HepG2 (cell line): Measurements from ENCODE around the gene U2AF1L4. TPM values are rescaled to one million over a fixed set of nuclear protein-coding genes. Genes with fewer than 3 reads are reported as not detected.

ENCODE experiments used
- BRF2 ChIP-seq: sonication (generic); formaldehyde crosslinking; IDR thresholded peaks from 2 replicates; pipeline ENCODE4 v1.8.1; 2022; ENCODE audit warnings: mild to moderate bottlenecking, missing genetic modification reagents
- CREB1 ChIP-seq, 2 experiments: fragments of 450-650 bp in 1 of 2; IDR thresholded peaks; 2 replicates each; pipeline ENCODE4 v1.6.1; 2016 to 2017; ENCODE audit warnings: control low read depth in 1 of 2, mild to moderate bottlenecking in 1 of 2, missing compliant biosample characterization in 1 of 2, missing genetic modification characterization in 1 of 2
- CSRNP2 ChIP-seq: sonication (generic); formaldehyde crosslinking; conservative IDR thresholded peaks from 2 replicates; pipeline ENCODE4 v1.8.0; 2022; ENCODE audit warnings: low read depth, missing genetic modification reagents
- FOXK2 ChIP-seq: fragments of 450-650 bp; IDR thresholded peaks from 2 replicates; pipeline ENCODE4 v1.6.1; 2016
- HNRNPLL ChIP-seq: fragments of 200-400 bp; formaldehyde crosslinking; IDR thresholded peaks from 2 replicates; pipeline ENCODE4 v1.6.1; 2017; ENCODE audit warnings: mild to moderate bottlenecking, low read depth, low read length; ENCODE audit not compliant: poor library complexity, severe bottlenecking
- KAT7 ChIP-seq: IDR thresholded peaks from 2 replicates; pipeline ENCODE4 v1.6.1; 2018; ENCODE audit warnings: borderline replicate concordance, missing compliant biosample characterization
- PRDM15 ChIP-seq: sonication (generic); formaldehyde crosslinking; IDR thresholded peaks from 2 replicates; pipeline ENCODE4 v1.4.0; 2020; ENCODE audit warnings: missing genetic modification reagents
- SP140L ChIP-seq: sonication (generic); formaldehyde crosslinking; IDR thresholded peaks from 2 replicates; pipeline ENCODE4 v1.4.0; 2020; ENCODE audit warnings: missing genetic modification reagents, borderline replicate concordance
- WIZ ChIP-seq: sonication (generic); formaldehyde crosslinking; IDR thresholded peaks from 2 replicates; pipeline ENCODE4 v1.5.1; 2020; ENCODE audit warnings: mild to moderate bottlenecking, missing genetic modification reagents
- YEATS4 ChIP-seq: sonication (generic); formaldehyde crosslinking; IDR thresholded peaks from 2 replicates; pipeline ENCODE4 v1.4.0; 2020; ENCODE audit warnings: missing genetic modification reagents, borderline replicate concordance
- ZNF20 ChIP-seq: sonication (generic); formaldehyde crosslinking; IDR thresholded peaks from 2 replicates; pipeline ENCODE4 v1.4.0; 2020; ENCODE audit warnings: mild to moderate bottlenecking, moderate library complexity, missing genetic modification reagents
- ZNF382 ChIP-seq: sonication (generic); formaldehyde crosslinking; IDR thresholded peaks from 2 replicates; pipeline ENCODE4 v1.5.0; 2020; ENCODE audit warnings: missing genetic modification reagents, mild to moderate bottlenecking, borderline replicate concordance
- ZNF496 ChIP-seq: sonication (generic); formaldehyde crosslinking; IDR thresholded peaks from 2 replicates; pipeline ENCODE4 v1.8.1; 2023; ENCODE audit warnings: mild to moderate bottlenecking, moderate library complexity, missing genetic modification reagents; ENCODE audit not compliant: insufficient replicate concordance
- ZNF775 ChIP-seq: sonication (generic); formaldehyde crosslinking; IDR thresholded peaks from 2 replicates; pipeline ENCODE4 v1.4.0; 2020; ENCODE audit warnings: missing genetic modification reagents, mild to moderate bottlenecking, moderate library complexity, borderline replicate concordance
- ZNF850 ChIP-seq: sonication (generic); formaldehyde crosslinking; conservative IDR thresholded peaks from 2 replicates; pipeline ENCODE4 v1.9.0; 2021; ENCODE audit warnings: mild to moderate bottlenecking, missing genetic modification reagents
- ZNF878 ChIP-seq: sonication (generic); formaldehyde crosslinking; IDR thresholded peaks from 2 replicates; pipeline ENCODE4 v1.8.1; 2023; ENCODE audit warnings: mild to moderate bottlenecking, missing genetic modification reagents, moderate library complexity
- polyA plus RNA-seq, 8 experiments: library from polyadenylated mRNA; depleted of rRNA in 3 of 8; stranded (reverse) in 7 of 8; unstranded in 1 of 8; fragments of >200 nt; fragmentation: Illumina TruSeq in 4 of 8; extraction: Trizol in 4 of 8; gene quantifications; 2 replicates each; pipeline versions ENCODE4 v1.2.1 to v1.2.3, GENCODE V29; 2011 to 2016; ENCODE audit warnings: low read depth in 4 of 8, missing spikeins in 1 of 8, mixed read lengths in 1 of 8; ENCODE audit not compliant: insufficient read depth in 1 of 8
- total RNA-seq, 5 experiments: library from RNA; depleted of rRNA; stranded (reverse); fragments of >200 nt; fragmentation: Illumina TruSeq; extraction: Trizol; gene quantifications; 2 replicates each; pipeline ENCODE4 v1.2.3, GENCODE V29; 2016; ENCODE audit warnings: low read depth in 1 of 5
- TF ChIP-seq, protein P1 (sequence below): sonication (generic); formaldehyde crosslinking; IDR thresholded peaks from 2 replicates; pipeline ENCODE4 v1.4.0; 2020; ENCODE audit warnings: missing genetic modification reagents, borderline replicate concordance

The U2AF1L4 gene
- total and polyA plus RNA-seq, 2 of the 13 experiments (the other 11 are each of a cell fraction or from before 2014, with no cell fraction given): 7.9 to 15.4 TPM

- TF ChIP-seq SP140L (CRISPR knock-in tag): no peak
- peak; percentile 84 for TF ChIP-seq CREB1 (IDR thresholded peaks at IDR 0.05)
- TF ChIP-seq CREB1 (CRISPR knock-in tag; IDR thresholded peaks at IDR 0.05): peak; percentile 96
- no peak for TF ChIP-seq ZNF878 (CRISPR knock-in tag)
- TF ChIP-seq ZNF20 (CRISPR knock-in tag): no peak
- TF ChIP-seq ZNF775 (CRISPR knock-in tag): no peak
- TF ChIP-seq BRF2 (CRISPR knock-in tag): no peak
- no peak for TF ChIP-seq WIZ (CRISPR knock-in tag)
- TF ChIP-seq ZNF382: no peak
- TF ChIP-seq CSRNP2 (CRISPR knock-in tag): no peak
- TF ChIP-seq, protein P1, sequence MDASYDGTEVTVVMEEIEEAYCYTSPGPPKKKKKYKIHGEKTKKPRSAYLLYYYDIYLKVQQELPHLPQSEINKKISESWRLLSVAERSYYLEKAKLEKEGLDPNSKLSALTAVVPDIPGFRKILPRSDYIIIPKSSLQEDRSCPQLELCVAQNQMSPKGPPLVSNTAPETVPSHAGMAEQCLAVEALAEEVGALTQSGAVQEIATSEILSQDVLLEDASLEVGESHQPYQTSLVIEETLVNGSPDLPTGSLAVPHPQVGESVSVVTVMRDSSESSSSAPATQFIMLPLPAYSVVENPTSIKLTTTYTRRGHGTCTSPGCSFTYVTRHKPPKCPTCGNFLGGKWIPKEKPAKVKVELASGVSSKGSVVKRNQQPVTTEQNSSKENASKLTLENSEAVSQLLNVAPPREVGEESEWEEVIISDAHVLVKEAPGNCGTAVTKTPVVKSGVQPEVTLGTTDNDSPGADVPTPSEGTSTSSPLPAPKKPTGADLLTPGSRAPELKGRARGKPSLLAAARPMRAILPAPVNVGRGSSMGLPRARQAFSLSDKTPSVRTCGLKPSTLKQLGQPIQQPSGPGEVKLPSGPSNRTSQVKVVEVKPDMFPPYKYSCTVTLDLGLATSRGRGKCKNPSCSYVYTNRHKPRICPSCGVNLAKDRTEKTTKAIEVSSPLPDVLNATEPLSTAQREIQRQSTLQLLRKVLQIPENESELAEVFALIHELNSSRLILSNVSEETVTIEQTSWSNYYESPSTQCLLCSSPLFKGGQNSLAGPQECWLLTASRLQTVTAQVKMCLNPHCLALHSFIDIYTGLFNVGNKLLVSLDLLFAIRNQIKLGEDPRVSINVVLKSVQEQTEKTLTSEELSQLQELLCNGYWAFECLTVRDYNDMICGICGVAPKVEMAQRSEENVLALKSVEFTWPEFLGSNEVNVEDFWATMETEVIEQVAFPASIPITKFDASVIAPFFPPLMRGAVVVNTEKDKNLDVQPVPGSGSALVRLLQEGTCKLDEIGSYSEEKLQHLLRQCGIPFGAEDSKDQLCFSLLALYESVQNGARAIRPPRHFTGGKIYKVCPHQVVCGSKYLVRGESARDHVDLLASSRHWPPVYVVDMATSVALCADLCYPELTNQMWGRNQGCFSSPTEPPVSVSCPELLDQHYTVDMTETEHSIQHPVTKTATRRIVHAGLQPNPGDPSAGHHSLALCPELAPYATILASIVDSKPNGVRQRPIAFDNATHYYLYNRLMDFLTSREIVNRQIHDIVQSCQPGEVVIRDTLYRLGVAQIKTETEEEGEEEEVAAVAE (CRISPR knock-in tag): peak; percentile 31; the same call in 1 of the 2 replicates
- no peak for TF ChIP-seq KAT7
- TF ChIP-seq YEATS4: peak; percentile 68; the same call in 1 of the 2 replicates
- TF ChIP-seq PRDM15 (CRISPR knock-in tag): 0 out of 2 replicates have a peak, but pooled peaks have one; percentile 66
- TF ChIP-seq HNRNPLL: no peak
- TF ChIP-seq FOXK2: peak; percentile 86
- TF ChIP-seq ZNF850 (CRISPR knock-in tag): no peak
- TF ChIP-seq ZNF496 (CRISPR knock-in tag): no peak
Observed at GRCh38 chr19:35748106-35749020, 3.1 kb upstream of the U2AF1L4 start, which contains the start of gene LIN37 (continued).
